ENCODE results near the gene WIPF3. TPM values are rescaled to one million over a fixed set of nuclear protein-coding genes. Genes with fewer than 3 reads are reported as not detected.

Gene WIPF3
- total and polyA plus RNA-seq, 12 donors: 1.1 to 15.4 (median 6.9) TPM

DNA sequence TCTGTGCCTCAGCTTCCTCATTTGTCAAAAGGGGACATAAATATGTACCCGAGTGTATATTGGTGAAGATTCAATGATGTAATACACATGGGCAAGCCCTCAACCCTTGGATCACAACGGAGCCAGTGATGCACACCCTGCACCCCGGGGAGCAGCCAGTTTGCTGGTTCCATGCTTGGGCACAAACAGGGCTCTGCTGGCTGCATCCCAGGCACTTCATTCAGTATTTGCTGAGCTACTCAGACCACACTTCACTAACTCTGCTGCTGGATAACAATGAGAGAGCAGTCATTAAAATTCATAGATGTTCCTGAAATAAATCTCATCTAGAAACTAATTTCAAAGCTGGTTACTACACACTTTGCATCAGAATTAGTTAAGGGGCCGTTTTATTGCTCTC lies 111.3 kb downstream of the WIPF3 start:
- Histone ChIP-seq H3K27me3 (no peaks in the 10 kb centered on the region), H3K27ac (no peak overlapping the region), H3K36me3 (peaks cover 0 to 33% (median 3%) of the 10 kb centered on the region in 9 donors), H3K4me3 (no peak overlapping the region), H3K9me3 (no peaks in the 10 kb centered on the region), H3K4me1 (peaks cover 0 to 12% (median 7%) of the 10 kb centered on the region in 9 donors)
- intact Hi-C loops (cut with DNase I): loop anchor here in 2 of 10 donors (5.0 kb wide), 2 partner anchors 165 to 280 kb away; no protein-coding TSS in a partner anchor
- WGBS, 2 donors: 83 to 90% methylated on average over 4 of the region's 4 CpGs
- DNase-seq (no peak), ATAC-seq (no peak)
- TF ChIP-seq, protein P1, sequence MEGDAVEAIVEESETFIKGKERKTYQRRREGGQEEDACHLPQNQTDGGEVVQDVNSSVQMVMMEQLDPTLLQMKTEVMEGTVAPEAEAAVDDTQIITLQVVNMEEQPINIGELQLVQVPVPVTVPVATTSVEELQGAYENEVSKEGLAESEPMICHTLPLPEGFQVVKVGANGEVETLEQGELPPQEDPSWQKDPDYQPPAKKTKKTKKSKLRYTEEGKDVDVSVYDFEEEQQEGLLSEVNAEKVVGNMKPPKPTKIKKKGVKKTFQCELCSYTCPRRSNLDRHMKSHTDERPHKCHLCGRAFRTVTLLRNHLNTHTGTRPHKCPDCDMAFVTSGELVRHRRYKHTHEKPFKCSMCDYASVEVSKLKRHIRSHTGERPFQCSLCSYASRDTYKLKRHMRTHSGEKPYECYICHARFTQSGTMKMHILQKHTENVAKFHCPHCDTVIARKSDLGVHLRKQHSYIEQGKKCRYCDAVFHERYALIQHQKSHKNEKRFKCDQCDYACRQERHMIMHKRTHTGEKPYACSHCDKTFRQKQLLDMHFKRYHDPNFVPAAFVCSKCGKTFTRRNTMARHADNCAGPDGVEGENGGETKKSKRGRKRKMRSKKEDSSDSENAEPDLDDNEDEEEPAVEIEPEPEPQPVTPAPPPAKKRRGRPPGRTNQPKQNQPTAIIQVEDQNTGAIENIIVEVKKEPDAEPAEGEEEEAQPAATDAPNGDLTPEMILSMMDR (IDR thresholded peaks at IDR 0.05): no peak

DNA sequence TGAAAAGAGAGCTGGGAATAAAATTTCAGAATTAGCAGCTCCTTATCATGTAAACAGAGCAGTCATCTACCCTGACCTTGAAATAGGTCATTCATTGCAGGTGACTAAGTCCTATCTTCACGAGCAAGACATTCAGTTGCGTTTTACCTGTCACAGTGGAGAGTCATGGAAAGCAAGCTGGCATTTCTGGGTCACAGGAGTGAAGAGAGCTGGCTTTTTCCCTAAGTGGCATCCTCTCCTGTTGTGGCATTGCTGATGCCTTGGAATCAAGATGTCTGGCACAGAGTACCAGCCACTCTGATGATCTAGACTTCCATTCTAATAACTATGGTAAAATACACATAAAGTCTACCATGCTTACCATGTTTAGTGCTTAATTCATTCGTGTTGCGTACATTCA lies 112.5 kb downstream of the WIPF3 start:
- intact Hi-C loops (cut with DNase I): loop anchor here in 2 of 10 donors (5.0 kb wide), 2 partner anchors 167 to 282 kb away; no protein-coding TSS in a partner anchor
- DNase-seq (no peak), ATAC-seq (no peak)
- Histone ChIP-seq H3K4me3 (no peak overlapping the region), H3K36me3 (peaks cover 0 to 45% (median 10%) of the 10 kb centered on the region in 9 donors), H3K27me3 (no peaks in the 10 kb centered on the region), H3K9me3 (no peaks in the 10 kb centered on the region), H3K27ac (no peak overlapping the region), H3K4me1 (peaks cover 0 to 12% (median 7%) of the 10 kb centered on the region in 9 donors)
- TF ChIP-seq, protein P1 (IDR thresholded peaks at IDR 0.05): no peak
- WGBS, 2 donors: 95% methylated on average over 4 of the region's 4 CpGs

DNA sequence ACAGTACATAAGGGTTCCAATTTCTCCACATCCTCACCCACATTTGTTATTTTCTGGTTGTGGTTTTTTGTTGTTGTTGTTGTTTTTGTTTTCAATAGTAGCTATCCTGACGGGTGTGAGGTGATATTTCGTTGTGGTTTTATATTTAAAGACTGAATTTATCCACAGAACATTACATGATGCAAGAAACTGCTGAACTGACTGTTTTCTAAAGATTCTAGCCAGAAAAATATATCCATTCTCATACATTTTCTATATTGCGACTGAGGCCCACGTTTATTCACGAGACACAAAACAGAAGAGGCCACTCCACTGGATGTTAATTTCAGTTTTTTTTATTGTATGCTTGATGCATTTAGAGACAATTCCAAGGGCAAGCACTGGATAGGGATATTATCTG lies 113.5 kb downstream of the WIPF3 start:
- Histone ChIP-seq H3K4me3 (no peak overlapping the region), H3K27ac (no peak overlapping the region), H3K4me1 (peaks cover 0 to 12% (median 7%) of the 10 kb centered on the region in 9 donors), H3K9me3 (no peaks in the 10 kb centered on the region), H3K36me3 (peaks cover 0 to 47% (median 11%) of the 10 kb centered on the region in 9 donors), H3K27me3 (no peaks in the 10 kb centered on the region)
- TF ChIP-seq, protein P1 (IDR thresholded peaks at IDR 0.05): no peak
- WGBS, 2 donors: 90 to 93% methylated on average over 5 of the region's 5 CpGs
- no peak for DNase-seq
- intact Hi-C loops (cut with DNase I): loop anchor here (2.0 to 10.0 kb wide), 6 partner anchors 167 to 285 kb away; no protein-coding TSS in a partner anchor
- no peak for ATAC-seq

DNA sequence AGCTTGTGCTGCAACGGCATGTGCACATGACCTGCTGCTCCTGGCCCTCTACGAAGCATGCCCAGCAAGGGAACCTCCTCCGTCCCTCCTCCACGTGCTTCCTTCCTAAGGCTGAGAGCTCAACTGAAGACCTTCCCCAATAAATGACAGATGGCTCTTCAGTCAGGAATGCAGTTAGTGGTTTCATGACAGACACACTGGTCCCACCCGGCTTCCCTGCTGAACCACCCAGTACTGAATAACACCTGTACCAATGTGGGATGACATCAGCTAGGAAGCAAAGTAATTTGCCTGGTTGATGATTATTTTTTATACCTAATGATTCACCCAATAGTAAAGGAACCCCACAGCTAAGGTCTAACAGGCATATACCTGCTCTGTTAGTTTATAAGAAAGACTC lies 114.2 kb downstream of the WIPF3 start:
- intact Hi-C loops (cut with DNase I): loop anchor here in 8 of 10 donors (2.0 to 10.0 kb wide), 6 partner anchors 168 to 286 kb away; no protein-coding TSS in a partner anchor
- Histone ChIP-seq H3K4me1 (peaks cover 0 to 9% (median 5%) of the 10 kb centered on the region in 9 donors), H3K27me3 (no peaks in the 10 kb centered on the region), H3K27ac (no peak overlapping the region), H3K4me3 (no peak overlapping the region), H3K36me3 (peaks cover 0 to 54% (median 11%) of the 10 kb centered on the region in 9 donors), H3K9me3 (no peaks in the 10 kb centered on the region)
- TF ChIP-seq, protein P1 (IDR thresholded peaks at IDR 0.05): no peak
- no peak for DNase-seq
- ATAC-seq: no peak
- WGBS, 2 donors: 72 to 73% methylated on average over 5 of the region's 5 CpGs

All from heart right ventricle (tissue), 16 donors.